OCI-LY7 (cell line): ENCODE results near the gene ERVFRD-1. TPM values are rescaled to one million over a fixed set of nuclear protein-coding genes. Genes with fewer than 3 reads are reported as not detected.

ENCODE experiments used
- BruUV-seq: library from RNA; stranded (reverse); fragments of 400-500 nt; replicated peaks from 2 replicates; lab custom pipeline; 2021; lab: Mats Ljungman, UMichigan
- CTCF ChIA-PET: fragments of 300-600 bp; sonication (Branson Sonifier 250); formaldehyde crosslinking; loops from one replicate; lab custom pipeline; 2022; ENCODE audit warnings: antibody characterized with exemption; ENCODE audit not compliant: unreplicated experiment; lab: Charles Lee
- POLR2A ChIA-PET: fragments of 300-600 bp; sonication (Branson Sonifier 250); formaldehyde crosslinking; loops from one replicate; lab custom pipeline; 2022; ENCODE audit warnings: antibody characterized with exemption; lab: Charles Lee
- DNase-seq: peaks from one replicate; pipeline ENCODE4 v3.0.0-alpha.2; 2015; ENCODE audit warnings: low spot score
- H2AFZ ChIP-seq: fragments of 200-600 bp; sonication (generic), shearing (Covaris generic); 2 replicates; pipeline ENCODE4 v1.6.1; 2014; ENCODE audit warnings: mild to moderate bottlenecking, antibody characterized with exemption, low read length, moderate library complexity
- H3K27ac ChIP-seq: fragments of 200-600 bp; sonication (generic); 2 replicates; pipeline ENCODE4 v1.5.1; 2014; ENCODE audit warnings: mixed run types, low read depth, mild to moderate bottlenecking, moderate library complexity, low read length, inconsistent platforms; ENCODE audit not compliant: poor library complexity, severe bottlenecking
- H3K36me3 ChIP-seq: fragments of 200-600 bp; sonication (generic); 2 replicates; pipeline ENCODE4 v1.6.1; 2014; ENCODE audit warnings: mild to moderate bottlenecking, antibody characterized with exemption, low read length, moderate library complexity, mixed read lengths; ENCODE audit not compliant: insufficient read depth
- H3K4me1 ChIP-seq: fragments of 200-600 bp; sonication (generic); 2 replicates; pipeline ENCODE4 v1.5.1; 2014; ENCODE audit warnings: mild to moderate bottlenecking, low read length; ENCODE audit not compliant: insufficient read depth, poor library complexity, severe bottlenecking
- H3K4me2 ChIP-seq: fragments of 200-600 bp; sonication (generic); 2 replicates; pipeline ENCODE4 v1.6.1; 2014; ENCODE audit warnings: mild to moderate bottlenecking, low read length
- H3K4me3 ChIP-seq: fragments of 200-600 bp; sonication (generic); 2 replicates; pipeline ENCODE4 v1.5.1; 2014; ENCODE audit warnings: mild to moderate bottlenecking, low read depth, low read length; ENCODE audit not compliant: poor library complexity, severe bottlenecking
- H3K79me2 ChIP-seq: fragments of 200-600 bp; sonication (generic); 2 replicates; pipeline ENCODE4 v1.6.1; 2016; ENCODE audit warnings: low read depth, mild to moderate bottlenecking, low read length, moderate library complexity, mixed read lengths; ENCODE audit not compliant: insufficient read depth
- H3K9me2 ChIP-seq: fragments of 200-600 bp; sonication (generic); 2 replicates; pipeline ENCODE4 v1.6.1; 2016; ENCODE audit warnings: mild to moderate bottlenecking, low read length, mixed read lengths; ENCODE audit not compliant: insufficient read depth
- H3K9me3 ChIP-seq: fragments of 200-600 bp; sonication (generic); 2 replicates; pipeline ENCODE4 v1.6.1; 2014; ENCODE audit warnings: mild to moderate bottlenecking, mixed run types, low read length, mixed read lengths
- H4K20me1 ChIP-seq: fragments of 200-600 bp; sonication (generic); 2 replicates; pipeline ENCODE4 v1.6.1; 2014; ENCODE audit warnings: mild to moderate bottlenecking, antibody characterized with exemption, low read length, moderate library complexity, mixed read lengths; ENCODE audit not compliant: insufficient read depth
- EZH2phosphoT487 ChIP-seq: fragments of 200-600 bp; sonication (generic); IDR thresholded peaks from 2 replicates; pipeline ENCODE4 v1.6.1; 2018; ENCODE audit warnings: low read depth, borderline replicate concordance, mild to moderate bottlenecking, mixed run types, antibody characterized with exemption, low read length, moderate library complexity, mixed read lengths
- intact Hi-C: fragments of 100-400 bp; cut with micrococcal nuclease; formaldehyde crosslinking; loops from one replicate; pipeline ENCODE4 v1.10.0; 2022; ENCODE audit not compliant: unreplicated experiment
- total RNA-seq, 2 experiments: library from RNA; depleted of rRNA in 1 of 2; stranded (reverse); fragments of >200 nt in 1 of 2; shearing (Covaris generic) in 1 of 2; gene quantifications; 2 replicates each; pipeline ENCODE4 v1.2.3, GENCODE V29; 2014 to 2022
- TF ChIP-seq, protein P1 (sequence below): fragments of 200-600 bp; sonication (generic); conservative IDR thresholded peaks from 2 replicates; pipeline ENCODE4 v1.5.1; 2014; ENCODE audit warnings: mild to moderate bottlenecking, antibody characterized with exemption, low read length, moderate library complexity, mixed read lengths

ERVFRD-1 gene
- total RNA-seq, 2 experiments from 2014 or later = not detected

DNA sequence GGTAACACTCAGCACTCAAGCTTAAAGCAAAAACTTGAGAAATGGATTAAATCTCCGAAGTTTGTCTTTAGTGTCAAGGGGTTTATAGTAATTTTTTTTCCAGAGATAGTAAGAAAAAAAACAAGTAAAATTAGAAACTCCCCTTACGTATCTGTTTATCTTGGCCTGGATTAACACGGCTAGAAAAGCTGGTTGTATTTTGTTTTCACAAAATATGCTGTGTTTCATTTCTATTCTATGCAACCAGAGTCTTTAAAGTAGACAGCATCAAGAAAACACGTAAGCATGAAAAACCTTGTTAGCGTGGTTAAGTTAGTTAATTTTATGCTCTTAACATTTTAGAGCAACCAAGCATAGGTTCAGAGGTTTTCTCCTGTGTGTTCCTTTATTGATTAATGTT, 21.8 kb upstream of the ERVFRD-1 start:
- no peak for DNase-seq
- Histone ChIP-seq H3K4me3 (no peak overlapping the region), H2AFZ (no peak overlapping the region), H3K9me2 (no peaks in the 10 kb centered on the region), H3K9me3 (no peaks in the 10 kb centered on the region), H4K20me1 (peaks cover 14% of the 10 kb centered on the region; the same call in 1 of the 2 replicates), H3K4me2 (no peak overlapping the region), H3K36me3 (peaks cover 34% of the 10 kb centered on the region), H3K4me1 (peaks cover 7% of the 10 kb centered on the region), H3K27ac (no peak overlapping the region), H3K79me2 (peaks cover 15% of the 10 kb centered on the region; the same call in 1 of the 2 replicates)
- CTCF ChIA-PET = no interaction called here
- BruUV-seq = no TSS peak
- POLR2A ChIA-PET = no interaction called here
- intact Hi-C loops = no loop called here
- TF ChIP-seq, protein P1, sequence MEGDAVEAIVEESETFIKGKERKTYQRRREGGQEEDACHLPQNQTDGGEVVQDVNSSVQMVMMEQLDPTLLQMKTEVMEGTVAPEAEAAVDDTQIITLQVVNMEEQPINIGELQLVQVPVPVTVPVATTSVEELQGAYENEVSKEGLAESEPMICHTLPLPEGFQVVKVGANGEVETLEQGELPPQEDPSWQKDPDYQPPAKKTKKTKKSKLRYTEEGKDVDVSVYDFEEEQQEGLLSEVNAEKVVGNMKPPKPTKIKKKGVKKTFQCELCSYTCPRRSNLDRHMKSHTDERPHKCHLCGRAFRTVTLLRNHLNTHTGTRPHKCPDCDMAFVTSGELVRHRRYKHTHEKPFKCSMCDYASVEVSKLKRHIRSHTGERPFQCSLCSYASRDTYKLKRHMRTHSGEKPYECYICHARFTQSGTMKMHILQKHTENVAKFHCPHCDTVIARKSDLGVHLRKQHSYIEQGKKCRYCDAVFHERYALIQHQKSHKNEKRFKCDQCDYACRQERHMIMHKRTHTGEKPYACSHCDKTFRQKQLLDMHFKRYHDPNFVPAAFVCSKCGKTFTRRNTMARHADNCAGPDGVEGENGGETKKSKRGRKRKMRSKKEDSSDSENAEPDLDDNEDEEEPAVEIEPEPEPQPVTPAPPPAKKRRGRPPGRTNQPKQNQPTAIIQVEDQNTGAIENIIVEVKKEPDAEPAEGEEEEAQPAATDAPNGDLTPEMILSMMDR = no peak
- TF ChIP-seq EZH2phosphoT487 = no peak

DNA sequence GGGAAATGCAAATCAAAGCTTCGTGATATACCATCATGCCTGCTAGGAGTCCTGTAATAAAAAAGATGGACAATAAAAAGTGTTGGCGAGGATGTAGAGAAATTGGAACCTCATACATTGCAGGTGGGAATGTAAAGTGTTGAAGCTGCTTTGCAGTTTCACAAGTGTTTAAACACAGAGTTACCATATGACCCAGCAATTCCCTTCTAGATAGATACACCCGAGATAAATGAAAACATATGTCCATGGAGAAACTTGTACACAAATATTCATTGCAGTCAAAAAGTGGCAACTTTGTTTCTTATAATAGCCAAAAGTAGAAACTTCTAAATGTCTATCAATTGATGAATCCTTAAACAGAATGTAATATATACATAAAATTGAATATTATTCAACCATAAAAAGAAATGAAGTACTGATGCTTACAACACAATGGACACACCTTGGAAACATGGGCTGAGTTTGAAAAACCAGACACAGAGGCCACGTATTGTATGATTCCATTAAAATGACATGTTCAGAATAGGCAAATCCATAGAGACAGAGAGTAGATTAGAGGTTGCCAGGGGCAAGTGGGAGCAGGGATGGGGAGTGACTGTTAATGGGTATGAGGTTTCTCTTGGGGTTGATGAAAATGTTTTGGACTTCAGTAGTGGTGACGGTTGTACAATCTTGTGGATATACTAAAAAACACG, 20.8 kb upstream of the ERVFRD-1 start:
- no peak overlapping the region for H3K27ac ChIP-seq
- H3K4me1 ChIP-seq = peaks cover 7% of the 10 kb centered on the region
- TF ChIP-seq, protein P1 = no peak
- TF ChIP-seq EZH2phosphoT487 = no peak
- H3K9me2 ChIP-seq = no peaks in the 10 kb centered on the region
- peaks cover 11% of the 10 kb centered on the region for H4K20me1 ChIP-seq
- H3K9me3 ChIP-seq = no peaks in the 10 kb centered on the region
- H3K36me3 ChIP-seq = peaks cover 30% of the 10 kb centered on the region
- DNase-seq = no peak
- no peak overlapping the region for H2AFZ ChIP-seq
- H3K79me2 ChIP-seq = peaks cover 15% of the 10 kb centered on the region; the same call in 1 of the 2 replicates
- no peak overlapping the region for H3K4me3 ChIP-seq
- intact Hi-C loops = no loop called here
- H3K4me2 ChIP-seq = no peak overlapping the region
- no TSS peak for BruUV-seq
- POLR2A ChIA-PET = interaction anchor here (1.1 kb wide), 1 partner anchor 363 kb away, joined by 3 read pairs; no protein-coding TSS in a partner anchor
- CTCF ChIA-PET = no interaction called here

DNA sequence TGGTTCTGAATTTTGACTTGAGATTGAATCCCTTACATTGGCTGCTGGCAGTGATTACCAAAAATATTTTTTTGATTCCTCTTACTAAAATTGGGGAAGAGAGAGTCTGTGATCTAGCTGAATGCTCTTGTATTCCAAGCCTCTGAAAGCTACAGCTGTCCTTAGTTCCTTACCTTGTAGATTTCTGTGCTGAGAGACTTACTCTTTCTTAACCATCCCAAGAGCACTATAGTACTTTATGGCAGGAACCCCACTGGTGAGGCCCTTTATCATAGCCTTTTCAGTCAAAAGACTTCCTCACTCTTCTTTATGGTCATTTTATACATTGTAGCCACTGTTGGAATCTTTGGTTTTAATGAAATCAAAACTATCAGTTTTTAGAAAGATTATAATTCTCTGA, 19.1 kb upstream of the ERVFRD-1 start:
- peaks cover 15% of the 10 kb centered on the region; the same call in 1 of the 2 replicates for H3K79me2 ChIP-seq
- H3K9me3 ChIP-seq = no peaks in the 10 kb centered on the region
- H2AFZ ChIP-seq = no peak overlapping the region
- intact Hi-C loops = no loop called here
- H4K20me1 ChIP-seq = peaks cover 10% of the 10 kb centered on the region
- DNase-seq = no peak
- peaks cover 14% of the 10 kb centered on the region for H3K36me3 ChIP-seq
- no peaks in the 10 kb centered on the region for H3K9me2 ChIP-seq
- no peak overlapping the region for H3K4me3 ChIP-seq
- no peak overlapping the region for H3K4me2 ChIP-seq
- H3K27ac ChIP-seq = no peak overlapping the region
- POLR2A ChIA-PET = interaction anchor here (0.6 kb wide), 1 partner anchor 466 kb away, joined by 3 read pairs; no protein-coding TSS in a partner anchor
- CTCF ChIA-PET = no interaction called here
- H3K4me1 ChIP-seq = peaks cover 7% of the 10 kb centered on the region
- no TSS peak for BruUV-seq
- no peak for TF ChIP-seq EZH2phosphoT487
- TF ChIP-seq, protein P1 = no peak
